ENCODE results near the gene BDH1.
"Not testable (repeated sequence)": the region's sequence is repeated elsewhere in the genome, so short reads cannot be mapped to it uniquely, and the experiment has no call there.

Gene BDH1

GRCh38 chr3:197484204-197484901 is 71.4 kb downstream of the BDH1 start:
- DNase-seq, result no peak

- no peak for DNase-seq
Observed at GRCh38 chr3:197482001-197482400, 73.8 kb downstream of the BDH1 start.

GRCh38 chr3:197480320-197480719 is 75.4 kb downstream of the BDH1 start:
- DNase-seq, result no peak

GRCh38 chr3:197478746-197479668 is 76.8 kb downstream of the BDH1 start:
- DNase-seq, result no peak

GRCh38 chr3:197477816-197478215 is 78.0 kb downstream of the BDH1 start:
- not testable (repeated sequence) for DNase-seq

GRCh38 chr3:197475997-197476525 is 79.7 kb downstream of the BDH1 start:
- DNase-seq, result no peak

- DNase-seq, result no peak
Observed at GRCh38 chr3:197475514-197475913, 80.3 kb downstream of the BDH1 start.

- no peak for DNase-seq
Observed at GRCh38 chr3:197472151-197472550, 83.6 kb downstream of the BDH1 start.

- DNase-seq, result no peak
Observed at GRCh38 chr3:197471221-197472010, 84.4 kb downstream of the BDH1 start.

GRCh38 chr3:197468866-197469382 is 86.8 kb downstream of the BDH1 start:
- no peak for DNase-seq

GRCh38 chr3:197468167-197468566 is 87.6 kb downstream of the BDH1 start:
- DNase-seq, result no peak

GRCh38 chr3:197466586-197467399 is 89.0 kb downstream of the BDH1 start:
- peak; percentile 39 for DNase-seq

- peak; percentile 19 for DNase-seq
Observed at GRCh38 chr3:197465996-197466549, 89.7 kb downstream of the BDH1 start.

GRCh38 chr3:197465197-197465995 is 90.4 kb downstream of the BDH1 start:
- DNase-seq, result no peak

- DNase-seq, result no peak
Observed at GRCh38 chr3:197464794-197465193, 91.0 kb downstream of the BDH1 start.

- no peak for DNase-seq
Observed at GRCh38 chr3:197463279-197463678, 92.5 kb downstream of the BDH1 start.

- DNase-seq, result no peak
Observed at GRCh38 chr3:197462808-197463207, 93.0 kb downstream of the BDH1 start.

- DNase-seq, result no peak
Observed at GRCh38 chr3:197460639-197461038, 95.1 kb downstream of the BDH1 start.

GRCh38 chr3:197460002-197460401 is 95.8 kb downstream of the BDH1 start:
- DNase-seq, result no peak
